IMR-90 (cell line): ENCODE data around the gene FFAR1. TPM values are rescaled to one million over a fixed set of nuclear protein-coding genes. Genes with fewer than 3 reads are reported as not detected.

ENCODE experiments used
- ATAC-seq: fragments of 200-7000 bp; cut with Tn5 transposase; 2 replicates; pipeline ENCODE4 v1.9.1; 2020; ENCODE audit warnings: low read depth, mild to moderate bottlenecking, moderate library complexity
- BruUV-seq: library from RNA; stranded (reverse); fragments of 400-500 nt; replicated peaks from 2 replicates; lab custom pipeline; 2021; lab: Mats Ljungman, UMichigan
- CTCF ChIA-PET: fragments of 300-600 bp; formaldehyde crosslinking; extraction: SDS; loops from one replicate; lab custom pipeline; 2021; ENCODE audit warnings: antibody characterized with exemption; lab: Yijun Ruan, JAX
- POLR2A ChIA-PET: fragments of 300-600 bp; sonication (Branson Sonifier 250); formaldehyde crosslinking; loops from one replicate; lab custom pipeline; 2022; ENCODE audit warnings: antibody characterized with exemption; ENCODE audit not compliant: unreplicated experiment; lab: Charles Lee
- DNase-seq: peaks from one replicate; pipeline ENCODE4 v3.0.0; 2013
- H2AFZ ChIP-seq: replicated peaks from 2 replicates; pipeline ENCODE3; 2013; ENCODE audit warnings: low read length, mild to moderate bottlenecking; ENCODE audit not compliant: poor library complexity
- H2AK5ac ChIP-seq: 2 replicates; pipeline ENCODE4 v1.6.1; 2013; ENCODE audit warnings: low read depth, low read length, inconsistent platforms
- H2AK9ac ChIP-seq: replicated peaks from 2 replicates; pipeline ENCODE3; 2013; ENCODE audit warnings: mild to moderate bottlenecking, low read depth, low read length, moderate library complexity; ENCODE audit not compliant: poor library complexity
- H2BK120ac ChIP-seq: 2 replicates; pipeline ENCODE4 v1.6.1; 2013; ENCODE audit warnings: low read depth, low read length, inconsistent platforms
- H2BK15ac ChIP-seq: 3 replicates; pipeline ENCODE4 v1.6.1; 2013; ENCODE audit warnings: low read depth, low read length, inconsistent platforms
- H2BK20ac ChIP-seq: 2 replicates; pipeline ENCODE4 v1.6.1; 2013; ENCODE audit warnings: low read depth, mild to moderate bottlenecking, inconsistent platforms, low read length, moderate library complexity
- H2BK5ac ChIP-seq: 2 replicates; pipeline ENCODE4 v1.6.1; 2013; ENCODE audit warnings: mild to moderate bottlenecking, low read depth, low read length, inconsistent platforms; ENCODE audit not compliant: poor library complexity, severe bottlenecking
- H3K14ac ChIP-seq: replicated peaks from 2 replicates; pipeline ENCODE4 v1.6.1; 2013; ENCODE audit warnings: low read depth, low read length, inconsistent platforms
- H3K18ac ChIP-seq: 2 replicates; pipeline ENCODE4 v1.6.1; 2013; ENCODE audit warnings: low read depth, low read length, control low read depth
- H3K23ac ChIP-seq: 2 replicates; pipeline ENCODE4 v1.6.1; 2013; ENCODE audit warnings: low read depth, low read length, inconsistent platforms
- H3K27ac ChIP-seq: 2 replicates; pipeline ENCODE4 v1.5.1; 2013; ENCODE audit warnings: mild to moderate bottlenecking, control low read depth, low read length; ENCODE audit not compliant: insufficient read depth
- H3K27me3 ChIP-seq: 2 replicates; pipeline ENCODE4 v1.6.1; 2013; ENCODE audit warnings: low read length; ENCODE audit not compliant: control insufficient read depth, insufficient read depth
- H3K36me3 ChIP-seq: 2 replicates; pipeline ENCODE4 v1.6.1; 2013; ENCODE audit warnings: low read length, mixed read lengths; ENCODE audit not compliant: control insufficient read depth, insufficient read depth
- H3K4ac ChIP-seq: 2 replicates; pipeline ENCODE4 v1.6.1; 2013; ENCODE audit warnings: low read depth, low read length, inconsistent platforms
- H3K4me1 ChIP-seq: 2 replicates; pipeline ENCODE4 v1.6.1; 2013; ENCODE audit warnings: low read length, mixed read lengths; ENCODE audit not compliant: control insufficient read depth, insufficient read depth
- H3K4me2 ChIP-seq: 2 replicates; pipeline ENCODE4 v1.6.1; 2013; ENCODE audit warnings: low read depth, mild to moderate bottlenecking, control low read depth, low read length, moderate library complexity
- H3K4me3 ChIP-seq: 2 replicates; pipeline ENCODE4 v1.5.1; 2013; ENCODE audit warnings: low read depth, mild to moderate bottlenecking, control low read depth, low read length, moderate library complexity; ENCODE audit not compliant: insufficient read depth
- H3K56ac ChIP-seq: 2 replicates; pipeline ENCODE4 v1.6.1; 2013; ENCODE audit warnings: low read length, inconsistent platforms; ENCODE audit not compliant: insufficient read depth; ENCODE audit errors: extremely low read depth
- H3K79me1 ChIP-seq, 2 experiments: 2 replicates each; pipeline ENCODE4 v1.6.1; 2013; ENCODE audit warnings: low read length in 2 of 2, inconsistent platforms in 1 of 2, low read depth in 1 of 2
- H3K9ac ChIP-seq: 2 replicates; pipeline ENCODE4 v1.6.1; 2013; ENCODE audit warnings: low read depth, low read length, control low read depth
- H3K9me1 ChIP-seq: 2 replicates; pipeline ENCODE4 v1.6.1; 2013; ENCODE audit warnings: low read length, inconsistent platforms; ENCODE audit not compliant: insufficient read depth
- H3K9me3 ChIP-seq: 2 replicates; pipeline ENCODE4 v1.6.1; 2013; ENCODE audit warnings: low read length; ENCODE audit not compliant: control insufficient read depth, insufficient read depth
- H4K20me1 ChIP-seq: 2 replicates; pipeline ENCODE4 v1.6.1; 2013; ENCODE audit warnings: low read length, inconsistent platforms; ENCODE audit not compliant: insufficient read depth
- H4K5ac ChIP-seq: 2 replicates; pipeline ENCODE4 v1.6.1; 2013; ENCODE audit warnings: mild to moderate bottlenecking, low read depth, low read length, control low read depth
- H4K8ac ChIP-seq, 2 experiments: 2 replicates each; pipeline ENCODE4 v1.6.1; 2013; ENCODE audit warnings: low read depth in 2 of 2, low read length in 2 of 2, control low read depth in 1 of 2, inconsistent platforms in 1 of 2
- H4K91ac ChIP-seq: 2 replicates; pipeline ENCODE4 v1.6.1; 2013; ENCODE audit warnings: low read depth, low read length, inconsistent platforms; ENCODE audit not compliant: insufficient read depth
- BHLHE40 ChIP-seq: fragments of 150-350 bp; IDR thresholded peaks from 2 replicates; pipeline ENCODE4 v1.6.1; 2016; ENCODE audit warnings: mild to moderate bottlenecking, low read depth, low read length
- CHD1 ChIP-seq: IDR thresholded peaks from 2 replicates; pipeline ENCODE4 v1.6.1; 2012; ENCODE audit warnings: low read depth, low read length, improper control_type of control experiment
- MAFK ChIP-seq: IDR thresholded peaks from 2 replicates; pipeline ENCODE4 v1.6.1; 2012; ENCODE audit warnings: low read depth, low read length, improper control_type of control experiment
- NFE2L2 ChIP-seq: fragments of 150-350 bp; IDR thresholded peaks from 2 replicates; pipeline ENCODE4 v1.6.1; 2016; ENCODE audit warnings: low read depth, mild to moderate bottlenecking, low read length
- POLR2A ChIP-seq: IDR thresholded peaks from 2 replicates; pipeline ENCODE4 v1.6.1; 2012; ENCODE audit warnings: mild to moderate bottlenecking, low read depth, low read length
- RAD21 ChIP-seq: IDR thresholded peaks from 2 replicates; pipeline ENCODE4 v1.6.1; 2012; ENCODE audit warnings: low read length, improper control_type of control experiment
- RCOR1 ChIP-seq: IDR thresholded peaks from 2 replicates; pipeline ENCODE4 v1.6.1; 2012; ENCODE audit warnings: mild to moderate bottlenecking, low read length, improper control_type of control experiment; ENCODE audit not compliant: insufficient replicate concordance
- WGBS, 2 experiments: methylation state at CpG; one replicate each; pipeline versions ENCODE4 v1.1.5 to v1.1.7; 2013; ENCODE audit warnings: missing lambda C conversion rate in 2 of 2; ENCODE audit not compliant: insufficient read length in 1 of 2; ENCODE audit errors: extremely low coverage in 2 of 2; 5-methylcytosine and 5-hydroxymethylcytosine counted together
- dilution Hi-C: fragments of 300-500 bp; cut with HindIII; formaldehyde crosslinking; loops from one replicate; pipeline ENCODE4 v1.14.3; 2018; ENCODE audit warnings: low sequenced_read_pairs; ENCODE audit not compliant: unreplicated experiment
- in situ Hi-C: fragments of 300-500 bp; cut with MboI; formaldehyde crosslinking; loops from 3 replicates; pipeline ENCODE4 v1.14.3; 2019; ENCODE audit warnings: low sequenced_read_pairs, inconsistent platforms, mixed read lengths
- intact Hi-C: fragments of 100-400 bp; cut with micrococcal nuclease; formaldehyde crosslinking; loops from 2 replicates; pipeline ENCODE4 v1.10.0; 2022
- polyA plus RNA-seq, 3 experiments: library from polyadenylated mRNA; depleted of rRNA; stranded (reverse); fragments of >200 nt; gene quantifications; 2 replicates each; pipeline ENCODE4 v1.2.3, GENCODE V29; 2012; ENCODE audit warnings: low replicate concordance in 1 of 3
- total RNA-seq: library from RNA; depleted of rRNA; stranded (reverse); fragments of >200 nt; gene quantifications from 2 replicates; pipeline ENCODE4 v1.2.3, GENCODE V29; 2012
- TF ChIP-seq, protein P1 (sequence below): fragments of 150-350 bp; IDR thresholded peaks from 2 replicates; pipeline ENCODE4 v1.6.1; 2017; ENCODE audit warnings: mild to moderate bottlenecking, antibody characterized with exemption, low read length, low read depth

Gene FFAR1
- total and polyA plus RNA-seq, 2 of the 4 experiments (the other 2 are of a cell fraction), result not detected

DNA sequence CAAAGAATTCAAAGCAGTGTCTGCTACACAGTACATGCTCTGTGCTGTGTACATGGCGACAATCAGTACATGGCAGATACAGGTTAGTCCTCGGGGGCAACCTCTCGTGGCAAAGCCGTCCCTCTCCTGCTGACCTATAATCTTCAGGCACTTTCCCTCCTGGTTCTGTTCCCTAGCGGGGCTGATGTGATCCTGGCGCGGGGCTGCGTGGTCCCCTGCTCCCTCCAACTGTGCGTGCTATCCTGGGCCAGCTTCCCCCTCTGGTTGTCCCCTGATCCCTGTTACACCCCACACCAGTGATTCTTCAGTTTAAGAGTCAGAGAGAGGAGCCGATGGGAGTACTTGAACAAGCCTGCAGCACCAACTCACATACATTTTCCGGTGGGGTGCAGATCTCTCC, 43.7 kb upstream of the FFAR1 start:
- peaks cover 4% of the 10 kb centered on the region for H3K27me3 ChIP-seq
- H2AK5ac ChIP-seq, result no peak overlapping the region
- ChIA-PET POLR2A (no interaction called here), CTCF (no interaction called here)
- H2AFZ ChIP-seq, result no peak overlapping the region
- no peak overlapping the region for H3K23ac ChIP-seq
- no peaks in the 10 kb centered on the region for H4K20me1 ChIP-seq
- no peak overlapping the region for H3K9ac ChIP-seq
- no peak overlapping the region for H3K18ac ChIP-seq
- no peak overlapping the region for H2BK120ac ChIP-seq
- no peak overlapping the region for H4K5ac ChIP-seq
- H3K4me3 ChIP-seq, result no peak overlapping the region
- in situ Hi-C loops, result no loop called here
- no peak for ATAC-seq
- DNase-seq, result no peak
- H2BK20ac ChIP-seq, result no peak overlapping the region
- no peak overlapping the region for H3K4ac ChIP-seq
- no peaks in the 10 kb centered on the region for H3K79me1 ChIP-seq
- H3K9me1 ChIP-seq, result no peaks in the 10 kb centered on the region
- H2BK15ac ChIP-seq, result no peak overlapping the region
- H2AK9ac ChIP-seq, result no peak overlapping the region
- H3K4me2 ChIP-seq, result no peak overlapping the region
- intact Hi-C loops, result no loop called here
- WGBS, 2 experiments, result 60% methylated on average over 2 of the region's 11 CpGs; no CpG with 5 or more reads in 1 of the 2 experiments
- no peaks in the 10 kb centered on the region for H3K9me3 ChIP-seq
- no TSS peak for BruUV-seq
- dilution Hi-C loops, result no loop called here
- no peak overlapping the region for H4K91ac ChIP-seq
- H3K56ac ChIP-seq, result no peak overlapping the region
- no peak overlapping the region for H4K8ac ChIP-seq
- H3K36me3 ChIP-seq, result no peaks in the 10 kb centered on the region
- no peak overlapping the region for H2BK5ac ChIP-seq
- H3K27ac ChIP-seq, result no peak overlapping the region
- H3K14ac ChIP-seq, result no peak overlapping the region
- no peaks in the 10 kb centered on the region for H3K4me1 ChIP-seq
- TF ChIP-seq, protein P1, sequence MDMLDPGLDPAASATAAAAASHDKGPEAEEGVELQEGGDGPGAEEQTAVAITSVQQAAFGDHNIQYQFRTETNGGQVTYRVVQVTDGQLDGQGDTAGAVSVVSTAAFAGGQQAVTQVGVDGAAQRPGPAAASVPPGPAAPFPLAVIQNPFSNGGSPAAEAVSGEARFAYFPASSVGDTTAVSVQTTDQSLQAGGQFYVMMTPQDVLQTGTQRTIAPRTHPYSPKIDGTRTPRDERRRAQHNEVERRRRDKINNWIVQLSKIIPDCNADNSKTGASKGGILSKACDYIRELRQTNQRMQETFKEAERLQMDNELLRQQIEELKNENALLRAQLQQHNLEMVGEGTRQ, result no peak
- no peak for TF ChIP-seq MAFK
- TF ChIP-seq NFE2L2, result no peak
- TF ChIP-seq BHLHE40, result no peak
- no peak for TF ChIP-seq POLR2A
- TF ChIP-seq RAD21, result no peak
- TF ChIP-seq CHD1, result no peak
- TF ChIP-seq RCOR1, result no peak
